Esophagus squamous epithelium (tissue), 5 donors: ENCODE measurements around the gene TXNRD1. TPM values are rescaled to one million over a fixed set of nuclear protein-coding genes. Genes with fewer than 3 reads are reported as not detected.

Experiments used
- DNase-seq: peaks from one replicate; lab custom pipeline; 2025; lab: John Stamatoyannopoulos, UW
- H3K27ac ChIP-seq, 4 donors: fragments of 200-600 bp; sonication (generic); one replicate each; pipeline ENCODE4 v1.5.1; 2016 to 2019; ENCODE audit warnings: mild to moderate bottlenecking in 1 of 4
- H3K27me3 ChIP-seq, 4 donors: fragments of 200-600 bp; sonication (generic); 1 replicate in 3 of 4; 2 replicates in 1 of 4; pipeline versions ENCODE4 v1.5.1 to v1.6.0; 2017 to 2021; ENCODE audit warnings: antibody characterized with exemption in 1 of 4
- H3K36me3 ChIP-seq, 3 donors: fragments of 200-600 bp; sonication (generic); one replicate each; pipeline ENCODE4 v1.5.1; 2016 to 2019
- H3K4me1 ChIP-seq, 3 donors: fragments of 200-600 bp; sonication (generic); one replicate each; pipeline ENCODE4 v1.5.1; 2017 to 2019
- H3K4me3 ChIP-seq, 4 donors: fragments of 200-600 bp; sonication (generic); 1 replicate in 3 of 4; 2 replicates in 1 of 4; pipeline ENCODE4 v1.5.1; 2016 to 2019; ENCODE audit warnings: mild to moderate bottlenecking in 2 of 4, moderate library complexity in 1 of 4
- H3K9me3 ChIP-seq, 3 donors: fragments of 200-600 bp; sonication (generic); one replicate each; pipeline ENCODE4 v1.5.1; 2016 to 2019
- CTCF ChIP-seq, 6 experiments: fragments of 450-650 bp in 4 of 6; fragments of 200-600 bp in 2 of 6; sonication (generic) in 2 of 6; IDR thresholded peaks; one replicate each; pipeline ENCODE4 v1.5.1; 2016 to 2019; ENCODE audit warnings: antibody characterized with exemption in 6 of 6, mild to moderate bottlenecking in 4 of 6, moderate library complexity in 4 of 6
- POLR2A ChIP-seq, 4 donors: fragments of 450-650 bp; IDR thresholded peaks; one replicate each; pipeline ENCODE4 v1.6.1; 2017; ENCODE audit warnings: antibody characterized with exemption in 4 of 4, mild to moderate bottlenecking in 4 of 4, moderate library complexity in 3 of 4
- WGBS, 2 donors: methylation state at CpG; one replicate each; pipeline ENCODE4 v1.1.5; 2018; 5-methylcytosine and 5-hydroxymethylcytosine counted together
- intact Hi-C: fragments of 100-400 bp; cut with DNase I; formaldehyde crosslinking; loops from one replicate; pipeline ENCODE4 v1.15.0; 2022
- total RNA-seq, 4 donors: library from RNA; depleted of rRNA; stranded (reverse); fragments of >200 nt; gene quantifications; one replicate each; pipeline ENCODE4 v1.1.0, GENCODE V29; 2016
- donor health status: DM: yes; HTN: yes; CAD: no.

The TXNRD1 gene
- total RNA-seq, 4 donors from 2014 or later: 40.6 to 125 (median 82.0) TPM

GRCh38 chr12:104354868-104355570 lies 139.4 kb downstream of the TXNRD1 start:
- H3K27ac ChIP-seq: no peak overlapping the region
- TF ChIP-seq CTCF (IDR thresholded peaks at IDR 0.05): no peak
- TF ChIP-seq POLR2A (IDR thresholded peaks at IDR 0.05): no peak
- H3K36me3 ChIP-seq: peaks cover 0 to 51% (median 0%) of the 10 kb centered on the region in 3 donors
- WGBS, 2 donors: 80 to 90% methylated on average over 7 of the region's 7 CpGs
- H3K4me3 ChIP-seq: no peak overlapping the region
- no peaks in the 10 kb centered on the region for H3K27me3 ChIP-seq
- DNase-seq: no peak
- intact Hi-C loops: loop anchor here (5.0 kb wide), 1 partner anchor 138 kb away; the partner anchor contains the start of gene TXNRD1
- no peaks in the 10 kb centered on the region for H3K4me1 ChIP-seq
- H3K9me3 ChIP-seq: no peaks in the 10 kb centered on the region

- DNase-seq: no peak
- no peak overlapping the region for H3K4me3 ChIP-seq
- H3K27me3 ChIP-seq: no peaks in the 10 kb centered on the region
- no peaks in the 10 kb centered on the region for H3K9me3 ChIP-seq
- H3K36me3 ChIP-seq: peaks cover 0 to 45% (median 0%) of the 10 kb centered on the region in 3 donors
- no peak overlapping the region for H3K27ac ChIP-seq
- WGBS, 2 donors: 88 to 96% methylated on average over 3 of the region's 3 CpGs
- H3K4me1 ChIP-seq: no peaks in the 10 kb centered on the region
- TF ChIP-seq CTCF (IDR thresholded peaks at IDR 0.05): no peak
- no peak for TF ChIP-seq POLR2A (IDR thresholded peaks at IDR 0.05)
- intact Hi-C loops: loop anchor here (5.0 kb wide), 1 partner anchor 138 kb away; the partner anchor contains the start of gene TXNRD1
Observed at GRCh38 chr12:104355630-104356029, 140.1 kb downstream of the TXNRD1 start.

GRCh38 chr12:104356231-104357115 lies 140.9 kb downstream of the TXNRD1 start:
- TF ChIP-seq CTCF (IDR thresholded peaks at IDR 0.05) (no peak), POLR2A (IDR thresholded peaks at IDR 0.05) (no peak)
- 82 to 83% methylated on average over 16 to 17 of the region's 17 CpGs for WGBS, 2 donors
- intact Hi-C loops: loop anchor here (5.0 kb wide), 1 partner anchor 139 kb away; the partner anchor contains the start of gene TXNRD1

GRCh38 chr12:104357421-104357952 lies 141.9 kb downstream of the TXNRD1 start:
- Histone ChIP-seq H3K4me1 (no peaks in the 10 kb centered on the region), H3K36me3 (peaks cover 0 to 28% (median 0%) of the 10 kb centered on the region in 3 donors), H3K4me3 (no peak overlapping the region), H3K27ac (no peak overlapping the region), H3K27me3 (no peaks in the 10 kb centered on the region), H3K9me3 (no peaks in the 10 kb centered on the region)
- no peak for TF ChIP-seq CTCF (IDR thresholded peaks at IDR 0.05)
- TF ChIP-seq POLR2A (IDR thresholded peaks at IDR 0.05): no peak
- intact Hi-C loops: loop anchor here (5.0 kb wide), 1 partner anchor 140 kb away; the partner anchor contains the start of gene TXNRD1
- no peak for DNase-seq
- 82 to 100% methylated on average over 1 of the region's 1 CpG for WGBS, 2 donors

More at GRCh38 chr12:104356231-104357115, 140.9 kb downstream of the TXNRD1 start:
- peaks cover 0 to 37% (median 0%) of the 10 kb centered on the region in 3 donors for H3K36me3 ChIP-seq
- no peak for DNase-seq
- H3K9me3 ChIP-seq: no peaks in the 10 kb centered on the region
- H3K27me3 ChIP-seq: no peaks in the 10 kb centered on the region
- H3K4me1 ChIP-seq: no peaks in the 10 kb centered on the region
- no peak overlapping the region for H3K27ac ChIP-seq
- no peak overlapping the region for H3K4me3 ChIP-seq
